ENCODE data around the gene PPP1R36.
A peak's percentile ranks its signal among the peaks of the same experiment; 100 is the strongest.
"Not testable (repeated sequence)": the region's sequence is repeated elsewhere in the genome, so short reads cannot be mapped to it uniquely, and the experiment has no call there.

PPP1R36 gene

GRCh38 chr14:64614805-64615391 lies 65.1 kb downstream of the PPP1R36 start:
- DNase-seq: no peak

- not testable (repeated sequence) for DNase-seq
Observed at GRCh38 chr14:64617872-64618408, 68.2 kb downstream of the PPP1R36 start.

GRCh38 chr14:64620910-64621309 lies 71.1 kb downstream of the PPP1R36 start:
- no peak for DNase-seq

GRCh38 chr14:64623554-64624165 lies 73.9 kb downstream of the PPP1R36 start:
- DNase-seq: no peak

DNA sequence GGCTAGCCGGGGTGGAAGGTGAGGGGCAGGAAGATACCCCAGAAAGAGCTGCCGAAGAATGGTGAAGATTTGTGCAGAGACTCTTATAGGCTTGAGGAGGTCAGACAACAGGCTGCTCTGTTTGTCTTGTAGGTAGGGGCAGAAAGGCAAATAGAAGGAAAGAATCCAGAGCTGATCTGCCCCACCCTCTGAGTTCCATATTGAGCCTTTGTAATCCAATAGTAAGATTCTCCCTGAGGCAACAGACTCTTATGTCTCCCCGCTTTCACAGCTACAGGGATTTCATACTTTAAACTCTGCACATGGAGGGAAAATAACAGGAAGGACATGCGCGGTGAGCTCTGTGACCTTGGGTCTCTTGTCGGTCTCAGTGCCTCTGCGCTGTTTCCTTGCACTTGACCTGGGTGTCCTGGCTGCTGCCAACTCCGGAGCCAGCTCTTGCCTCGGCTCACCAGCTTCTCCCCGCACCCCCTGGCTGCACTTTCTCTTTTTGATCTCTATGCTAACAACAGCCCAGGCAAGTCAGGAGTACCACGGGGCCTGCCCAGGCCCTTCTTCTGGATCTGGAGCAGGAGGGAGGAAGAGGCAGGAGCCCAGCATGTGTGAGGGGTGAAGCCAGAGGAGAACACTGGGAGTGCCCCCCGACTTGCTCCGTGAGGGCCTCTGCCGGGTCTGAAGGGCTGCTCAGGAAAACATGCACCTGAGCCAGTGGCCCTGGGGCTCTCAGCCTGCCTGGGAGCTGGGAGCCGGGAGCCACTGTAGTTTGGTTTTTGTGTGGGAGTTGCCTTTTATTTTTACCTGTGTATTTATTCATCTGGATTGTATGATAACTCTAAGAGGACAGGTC lies 75.8 kb downstream of the PPP1R36 start:
- DNase-seq: no peak

GRCh38 chr14:64628940-64629408 lies 79.2 kb downstream of the PPP1R36 start:
- no peak for DNase-seq

DNA sequence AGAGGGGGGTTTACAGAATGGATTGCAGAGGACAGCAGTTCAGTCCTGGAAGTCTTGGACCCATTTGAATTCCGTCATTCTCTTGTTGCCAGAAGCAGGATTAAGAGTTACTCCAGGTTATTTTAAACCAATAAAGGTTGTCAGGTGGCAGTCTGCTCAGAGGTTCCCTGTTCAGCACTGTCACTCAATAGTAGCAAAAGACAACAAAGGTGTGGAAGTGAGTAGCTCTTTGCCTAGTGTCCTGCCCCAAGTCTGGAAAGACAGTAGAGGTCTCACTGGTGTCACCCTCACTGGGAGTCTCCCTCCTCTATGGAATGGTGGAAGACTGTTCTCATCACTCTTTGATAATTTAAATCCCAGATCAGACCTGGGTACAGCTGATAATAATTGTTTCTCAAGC lies 81.0 kb downstream of the PPP1R36 start:
- DNase-seq: no peak

DNA sequence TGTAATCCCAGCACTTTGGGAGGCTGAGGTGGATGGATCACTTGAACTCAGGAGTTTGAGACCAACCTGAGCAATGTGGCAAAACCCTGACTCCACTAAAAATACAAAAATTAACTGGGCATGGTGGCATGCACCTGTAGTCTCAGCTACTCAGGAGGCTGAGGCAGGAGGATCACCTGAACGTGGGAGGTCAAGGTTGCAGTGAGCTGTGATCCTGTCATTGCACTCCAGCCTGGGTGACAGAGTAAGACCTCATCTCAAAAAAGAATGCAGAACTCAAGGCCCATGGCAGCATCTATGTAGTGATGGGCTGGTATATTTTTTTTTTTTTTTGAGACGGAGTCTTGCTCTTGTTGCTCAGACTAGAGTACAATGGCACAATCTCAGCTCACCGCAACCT lies 81.5 kb downstream of the PPP1R36 start:
- not testable (repeated sequence) for DNase-seq

- no peak for DNase-seq
Observed at GRCh38 chr14:64632056-64632455, 82.3 kb downstream of the PPP1R36 start.

DNA sequence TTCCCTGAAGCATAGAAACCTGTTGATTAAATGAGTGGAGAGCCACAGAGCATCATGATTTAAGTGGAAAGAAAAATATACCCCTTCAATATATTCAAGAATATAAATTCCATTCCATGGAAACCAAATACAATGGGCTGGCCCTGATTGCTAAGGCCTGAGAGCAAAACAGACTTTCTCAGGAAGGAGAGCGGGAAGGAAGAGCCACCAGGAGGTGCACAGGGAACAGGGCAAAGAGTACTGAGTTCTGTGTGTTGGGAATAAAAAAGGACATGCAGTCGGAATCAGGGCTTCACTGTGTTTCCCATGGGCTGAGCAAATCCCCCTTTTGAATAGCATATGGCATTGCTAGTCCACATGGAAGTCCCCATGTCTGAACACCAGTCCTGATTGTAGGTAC lies 84.8 kb downstream of the PPP1R36 start:
- DNase-seq: no peak

DNA sequence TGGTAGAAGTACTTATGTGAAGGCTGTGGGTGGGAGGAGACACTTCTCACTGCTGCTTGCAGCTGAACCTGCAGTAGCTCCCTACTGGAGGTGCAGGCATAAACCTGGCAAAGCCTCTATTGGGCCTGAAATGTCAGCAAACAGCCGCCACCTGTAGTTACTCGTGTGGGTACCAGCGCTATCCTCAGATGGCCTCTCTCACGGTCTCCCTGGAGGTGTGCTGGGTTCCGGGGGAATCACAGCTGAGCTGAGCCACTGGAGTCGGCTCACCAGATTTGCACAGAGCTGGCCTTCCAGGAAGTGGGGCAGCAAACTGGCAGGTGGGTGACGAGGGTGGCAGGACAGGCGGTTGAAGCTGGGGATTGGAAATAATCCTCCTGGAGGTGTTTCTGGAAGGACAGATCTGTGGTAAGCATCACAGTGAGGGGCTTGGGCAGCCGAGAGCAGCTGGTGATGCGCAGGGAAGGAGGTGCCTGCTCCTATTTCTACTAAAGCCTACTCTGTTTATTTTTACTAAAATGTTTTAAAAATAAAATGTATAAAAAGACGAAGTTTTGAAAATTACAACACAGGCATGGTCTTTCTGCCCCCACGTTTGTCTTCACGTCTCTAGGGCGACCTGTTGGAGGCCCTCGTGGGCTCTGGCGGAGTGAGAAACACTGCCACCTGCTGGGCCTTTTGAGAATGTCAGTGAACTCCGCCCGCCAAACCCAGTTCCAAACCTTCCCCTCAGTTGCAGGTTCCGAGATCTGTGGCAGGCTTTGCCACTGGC lies 86.6 kb downstream of the PPP1R36 start:
- DNase-seq: peak; percentile 74 to 82

GRCh38 chr14:64636980-64637429 lies 87.2 kb downstream of the PPP1R36 start:
- DNase-seq: no peak

DNA sequence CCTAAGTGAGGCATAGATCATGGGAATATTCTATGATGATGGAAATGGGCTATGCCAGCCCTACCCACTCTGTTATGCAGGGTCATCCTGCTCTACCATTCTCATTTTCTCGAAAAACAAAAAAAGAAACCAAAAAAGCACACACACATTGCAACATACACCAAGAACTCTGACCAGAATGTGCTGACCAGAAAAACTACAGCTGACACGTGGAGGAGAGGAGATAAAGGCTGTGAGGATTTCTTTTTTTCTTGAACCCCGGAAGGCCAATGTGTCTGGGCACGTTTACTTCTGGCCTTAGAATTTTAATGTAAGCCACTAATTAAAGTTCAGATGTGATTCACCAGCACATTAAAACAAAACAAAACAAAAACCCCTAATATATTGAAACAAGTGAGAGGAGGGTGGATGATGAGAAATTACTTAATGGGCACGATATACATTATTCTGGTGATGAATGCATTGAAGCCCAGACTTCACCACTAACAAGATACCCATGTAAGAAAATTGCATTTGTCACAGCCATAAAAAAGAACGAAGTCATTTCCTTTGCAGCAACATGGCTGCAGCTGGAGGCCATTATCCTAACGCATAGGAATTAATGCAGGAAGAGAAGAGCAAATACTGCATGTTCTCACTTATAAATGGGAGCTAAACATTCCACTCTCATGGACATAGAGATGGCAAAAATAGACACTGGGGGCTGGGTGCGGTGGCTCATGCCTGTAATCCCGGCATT lies 88.1 kb downstream of the PPP1R36 start:
- no peak for DNase-seq

DNA sequence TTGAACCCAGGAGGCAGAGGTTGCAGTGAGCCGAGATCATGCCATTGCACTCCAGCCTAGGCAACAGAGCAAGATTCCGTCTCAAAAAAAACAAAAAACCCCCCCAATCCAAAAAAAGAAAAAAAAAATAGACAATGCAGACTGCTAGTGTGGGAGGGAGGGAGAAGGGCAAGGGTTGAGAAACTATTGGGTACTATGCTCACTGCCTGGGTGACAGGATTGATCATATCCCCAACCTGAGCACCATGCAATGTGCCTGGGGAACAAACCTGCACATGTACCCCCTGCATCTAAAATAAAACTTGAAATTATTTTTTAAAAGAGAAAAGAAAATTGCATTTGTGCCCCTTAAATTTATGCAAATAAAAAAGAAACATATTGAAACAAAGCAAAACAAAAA lies 88.9 kb downstream of the PPP1R36 start:
- DNase-seq: no peak
